ENCODE data around the gene FRRS1L.

The FRRS1L gene

GRCh38 chr9:109101810-109102209, 65.2 kb downstream of the FRRS1L start:
- DNase-seq (ENCODE audit: low spot score): no peak

GRCh38 chr9:109101202-109101595, 65.8 kb downstream of the FRRS1L start:
- no peak for DNase-seq (ENCODE audit: low spot score)

- DNase-seq (ENCODE audit: low spot score): no peak
These were observed 66.4 kb downstream of the FRRS1L start for GRCh38 chr9:109100543-109101201.

GRCh38 chr9:109098960-109099308, 68.1 kb downstream of the FRRS1L start:
- no peak for DNase-seq (ENCODE audit: low spot score)

- DNase-seq (ENCODE audit: low spot score): no peak
These were observed 68.7 kb downstream of the FRRS1L start for GRCh38 chr9:109098171-109098959.

GRCh38 chr9:109097146-109097545, 69.9 kb downstream of the FRRS1L start:
- no peak for DNase-seq (ENCODE audit: low spot score)

GRCh38 chr9:109095321-109095720, 71.7 kb downstream of the FRRS1L start:
- no peak for DNase-seq (ENCODE audit: low spot score)

- no peak for DNase-seq (ENCODE audit: low spot score)
These were observed 72.8 kb downstream of the FRRS1L start for GRCh38 chr9:109094268-109094667.

GRCh38 chr9:109092587-109092986, 74.5 kb downstream of the FRRS1L start:
- no peak for DNase-seq (ENCODE audit: low spot score)

- no peak for DNase-seq (ENCODE audit: low spot score)
These were observed 74.9 kb downstream of the FRRS1L start for GRCh38 chr9:109092051-109092580.

- DNase-seq (ENCODE audit: low spot score): no peak
These were observed 78.8 kb downstream of the FRRS1L start for GRCh38 chr9:109088221-109088620.

- DNase-seq (ENCODE audit: low spot score): no peak
These were observed 79.3 kb downstream of the FRRS1L start for GRCh38 chr9:109087795-109088194.

- DNase-seq (ENCODE audit: low spot score): no peak
These were observed 80.8 kb downstream of the FRRS1L start for GRCh38 chr9:109086221-109086620.

GRCh38 chr9:109085510-109085909, 81.5 kb downstream of the FRRS1L start:
- DNase-seq (ENCODE audit: low spot score): no peak

GRCh38 chr9:109083813-109084405, 83.1 kb downstream of the FRRS1L start:
- DNase-seq (ENCODE audit: low spot score): no peak

- no peak for DNase-seq (ENCODE audit: low spot score)
These were observed 83.9 kb downstream of the FRRS1L start for GRCh38 chr9:109083141-109083540.

GRCh38 chr9:109082091-109082620, 84.9 kb downstream of the FRRS1L start:
- no peak for DNase-seq (ENCODE audit: low spot score)
